Raji (cell line): ENCODE results near the gene TTC17.

ENCODE experiments used
- POLR2A ChIP-seq: IDR thresholded peaks from 2 replicates; pipeline ENCODE4 v1.6.1; 2011; ENCODE audit warnings: low read depth, low read length, control low read depth; ENCODE audit not compliant: insufficient read depth

The TTC17 gene

DNA sequence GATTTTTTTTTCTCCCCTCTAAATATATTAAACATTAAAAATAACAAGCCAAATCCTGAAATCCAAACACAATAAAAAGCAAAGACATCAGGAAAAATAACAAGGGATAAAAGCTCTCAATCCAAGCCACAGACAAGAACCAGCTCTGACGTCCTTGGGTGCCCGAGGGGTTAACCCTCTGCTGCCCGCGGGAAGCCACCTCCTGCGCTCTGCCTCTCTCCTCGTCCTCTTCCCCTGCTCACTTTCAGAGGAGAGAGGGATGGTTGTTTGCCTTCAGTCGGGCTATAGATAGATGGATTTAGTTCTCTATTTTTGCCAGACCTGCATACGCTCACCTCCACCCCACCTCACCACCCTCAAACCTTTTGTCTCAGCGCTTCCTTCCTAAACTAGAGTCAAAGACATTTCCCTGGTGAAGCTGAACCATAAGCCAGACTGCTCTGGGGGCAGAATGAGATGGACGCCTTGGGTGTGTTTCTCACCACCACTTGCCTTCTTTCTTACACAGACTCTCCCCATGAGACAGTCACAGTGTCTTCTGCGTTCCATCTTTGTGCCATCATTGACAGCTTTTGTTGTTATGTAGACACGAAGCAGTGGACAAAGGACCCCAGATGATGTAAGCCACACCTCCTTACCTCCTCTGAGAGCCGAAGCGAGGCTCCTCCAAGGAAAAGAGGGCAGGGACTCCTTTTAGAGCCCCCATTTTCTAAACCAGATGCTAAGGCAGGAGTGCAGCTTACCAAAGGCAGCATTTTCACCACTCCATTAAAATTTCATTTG, 179.3 kb downstream of the TTC17 start:
- TF ChIP-seq POLR2A, result no peak

- TF ChIP-seq POLR2A, result no peak
Measured at GRCh38 chr11:43541993-43542392, 183.3 kb downstream of the TTC17 start.

DNA sequence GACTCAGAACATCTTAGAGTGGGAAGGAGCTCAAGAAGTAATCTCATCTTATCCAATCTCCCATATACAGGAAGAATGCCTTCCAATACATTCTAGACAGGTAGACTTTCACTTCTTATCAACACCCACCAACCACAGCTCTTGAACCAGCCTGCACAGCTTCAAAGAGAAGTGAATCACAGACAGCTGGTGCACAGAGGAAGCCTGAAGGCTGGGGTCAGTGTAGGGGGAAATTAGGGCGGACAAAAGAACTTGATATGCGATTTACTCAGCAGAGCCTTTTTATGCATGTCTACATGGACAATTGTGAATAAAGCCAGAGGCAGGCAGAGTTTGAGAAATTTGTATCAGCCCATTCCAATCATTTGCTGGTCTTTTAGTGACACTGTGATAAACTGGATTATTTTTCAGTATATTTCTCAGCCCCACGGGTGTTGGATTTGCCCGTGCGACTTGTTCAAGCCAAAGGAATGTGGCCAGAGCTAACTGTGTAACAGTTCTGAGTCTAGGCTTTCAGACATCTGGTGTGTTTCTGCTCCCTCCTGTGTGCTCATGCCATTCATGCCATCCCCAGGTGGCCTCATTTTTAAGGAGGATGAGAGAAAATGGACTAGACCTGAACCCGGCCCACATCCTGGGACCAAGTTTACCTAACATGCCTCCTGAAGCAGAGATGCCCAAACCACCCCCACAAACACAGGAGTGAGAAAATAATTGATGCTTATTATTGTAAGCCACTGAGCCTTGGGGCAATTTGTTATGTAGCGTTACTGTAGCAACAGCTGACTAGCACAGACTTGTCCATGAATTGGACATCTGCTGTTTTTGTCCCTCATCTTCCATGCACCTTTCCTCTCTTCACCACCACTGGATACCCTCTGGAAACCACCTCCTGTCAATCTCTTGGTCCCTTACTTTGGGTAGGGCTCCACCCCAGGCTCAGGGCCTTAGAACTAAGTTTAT, 184.3 kb downstream of the TTC17 start:
- no peak for TF ChIP-seq POLR2A
